22Rv1 (cell line): ENCODE results near the gene ANTXR1.

Experiments
- CTCF ChIP-seq: fragments of 450-650 bp; IDR thresholded peaks from 2 replicates; pipeline ENCODE4 v1.5.1; 2017; ENCODE audit warnings: mild to moderate bottlenecking
- ZFX ChIP-seq: fragments of 450-650 bp; IDR thresholded peaks from 2 replicates; pipeline ENCODE4 v1.6.1; 2017; ENCODE audit warnings: antibody characterized with exemption, borderline replicate concordance

- TF ChIP-seq CTCF (no peak), ZFX (no peak)
Observed at GRCh38 chr2:69253112-69253511, 240.1 kb downstream of the ANTXR1 start.
